HG02642 (cell line): ENCODE measurements around the gene SRRM1.
A peak's percentile ranks its signal among the peaks of the same experiment; 100 is the strongest.
"Not testable (repeated sequence)": the region's sequence is repeated elsewhere in the genome, so short reads cannot be mapped to it uniquely, and the experiment has no call there.

Source experiments
- ATAC-seq: cut with Tn5 transposase; IDR thresholded peaks from one replicate; pipeline ENCODE4 v1.9.1; 2021; ENCODE audit warnings: mild to moderate bottlenecking; ENCODE audit not compliant: unreplicated experiment, poor library complexity

Gene SRRM1

DNA sequence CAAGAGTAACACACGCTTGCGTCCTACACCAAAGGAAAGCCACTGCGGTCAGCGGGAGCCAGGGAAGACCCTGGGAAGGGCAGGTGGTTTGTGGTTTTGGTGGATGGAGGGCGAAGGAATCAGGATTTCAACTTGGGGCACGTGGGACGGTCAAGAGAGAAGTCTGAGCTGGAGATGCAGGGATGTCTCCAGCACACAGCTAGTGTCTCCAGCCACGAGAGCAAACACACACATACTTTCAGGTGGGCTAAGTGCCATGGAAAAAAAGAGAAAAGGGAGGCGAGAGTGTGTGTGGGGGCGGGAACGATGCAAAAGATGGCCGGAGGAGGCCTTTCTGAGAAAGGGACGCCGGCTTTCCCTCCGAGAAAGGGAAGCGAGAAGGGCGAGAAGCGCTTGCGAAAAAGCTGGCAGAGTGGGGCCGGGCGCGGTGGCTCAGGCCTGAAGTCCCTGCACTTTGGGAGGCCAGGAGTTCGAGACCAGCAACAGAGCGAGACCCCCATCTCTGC, 1.4 kb upstream of the SRRM1 start:
- no peak for ATAC-seq

DNA sequence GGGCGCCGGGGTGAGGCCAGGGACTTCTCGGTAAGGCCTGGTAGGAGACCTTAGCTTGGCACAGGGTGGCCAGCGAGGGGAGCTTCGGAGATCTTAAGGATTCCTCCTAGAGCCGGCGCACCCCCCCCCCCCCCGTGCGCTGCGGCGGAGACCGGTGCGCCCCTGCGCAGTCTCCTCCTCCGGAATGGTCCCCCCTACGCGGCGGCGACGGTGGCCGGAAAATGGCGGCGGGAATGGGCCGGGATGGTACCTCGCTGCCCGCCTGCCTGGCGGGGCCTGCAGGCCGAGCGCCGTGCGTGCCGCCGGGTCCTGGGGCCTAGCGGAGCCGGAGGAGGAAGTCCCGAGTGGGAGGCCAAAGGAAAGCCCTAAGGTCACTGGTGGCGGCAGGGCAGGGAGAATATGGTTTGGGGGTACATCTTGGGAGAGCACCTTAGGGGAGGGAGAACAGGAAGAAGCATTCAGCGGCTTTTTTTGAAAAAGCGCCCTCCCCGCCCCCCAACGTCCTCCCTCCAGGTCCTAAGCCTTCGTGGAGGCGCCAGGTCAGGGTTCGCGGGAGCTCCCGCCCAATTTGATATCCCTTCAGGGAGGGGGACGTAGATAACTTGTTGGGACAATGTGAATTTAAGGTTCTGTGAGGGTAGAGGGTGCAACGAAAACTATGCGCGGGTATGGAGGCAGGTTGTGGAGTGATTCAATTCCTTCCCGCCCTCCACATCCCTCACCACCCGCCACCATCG, 429 bp downstream of the SRRM1 start:
- peak; percentile 28 for ATAC-seq

DNA sequence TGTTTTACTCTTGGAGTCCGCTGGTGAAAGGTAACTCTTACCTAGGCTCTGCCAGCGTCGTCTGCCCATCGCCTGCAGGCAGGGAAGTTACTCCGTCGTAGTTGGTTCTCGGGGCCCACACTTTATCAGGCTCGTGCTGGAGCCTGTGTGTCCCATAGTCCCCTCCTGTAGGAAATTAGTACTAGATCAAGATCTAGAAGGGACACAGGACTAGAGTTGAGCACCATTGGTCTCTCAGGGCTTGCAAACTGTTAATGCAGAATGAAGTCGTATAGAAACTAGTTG, 940 bp downstream of the SRRM1 start:
- no peak for ATAC-seq

DNA sequence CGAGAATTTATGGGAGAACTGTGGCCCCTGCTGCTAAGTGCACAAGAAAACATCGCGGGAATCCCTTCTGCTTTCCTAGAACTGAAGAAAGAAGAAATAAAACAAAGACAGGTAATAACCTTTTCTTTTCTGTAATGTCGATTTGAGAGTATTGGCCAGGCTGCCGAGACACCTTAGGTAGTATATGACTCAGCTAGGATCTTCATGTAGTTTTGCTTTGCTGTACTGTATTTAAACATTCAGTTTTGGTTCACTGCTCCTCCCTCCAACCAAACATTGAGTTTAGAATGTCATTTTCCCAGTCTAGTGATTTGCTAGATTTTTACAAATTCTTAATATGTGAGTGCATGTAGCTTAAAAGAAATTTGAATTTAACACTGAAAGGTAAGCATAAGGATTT, 5.8 kb downstream of the SRRM1 start:
- no peak for ATAC-seq

DNA sequence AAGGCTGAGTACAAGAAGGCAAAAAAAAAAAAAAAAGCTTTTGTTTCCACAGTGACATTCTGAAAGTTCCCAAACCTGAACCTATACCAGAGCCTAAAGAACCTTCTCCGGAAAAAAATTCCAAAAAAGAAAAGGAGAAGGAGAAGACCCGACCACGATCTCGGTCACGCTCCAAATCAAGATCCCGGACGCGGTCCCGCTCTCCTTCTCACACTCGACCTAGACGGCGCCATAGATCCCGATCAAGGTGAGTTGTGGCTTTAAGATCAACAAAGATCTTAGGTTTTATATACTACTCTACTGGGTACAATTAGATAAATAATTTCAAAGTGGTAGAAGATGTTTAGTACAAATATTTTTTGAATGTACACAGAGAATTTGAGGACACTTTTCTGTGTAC, 9.3 kb downstream of the SRRM1 start:
- ATAC-seq = no peak

DNA sequence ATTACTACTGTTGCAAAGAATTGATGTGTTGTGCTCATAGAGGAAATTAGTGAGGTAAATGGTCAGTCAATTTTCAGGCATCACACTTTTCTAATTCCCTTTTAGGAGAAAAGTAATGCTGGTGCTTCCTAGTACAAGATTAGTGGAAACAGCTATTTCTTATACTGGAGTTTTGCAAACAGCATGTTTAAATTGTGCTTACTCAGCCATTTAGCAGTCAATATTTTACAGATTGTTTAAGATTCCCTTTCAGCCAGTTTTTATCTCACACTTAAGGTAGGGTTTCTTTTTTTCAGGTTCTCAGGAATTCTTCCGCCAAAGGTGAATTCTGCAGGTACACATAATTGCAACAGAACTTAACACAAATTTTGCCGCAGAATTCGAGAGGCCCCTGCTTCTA, 10.9 kb downstream of the SRRM1 start:
- no peak for ATAC-seq

DNA sequence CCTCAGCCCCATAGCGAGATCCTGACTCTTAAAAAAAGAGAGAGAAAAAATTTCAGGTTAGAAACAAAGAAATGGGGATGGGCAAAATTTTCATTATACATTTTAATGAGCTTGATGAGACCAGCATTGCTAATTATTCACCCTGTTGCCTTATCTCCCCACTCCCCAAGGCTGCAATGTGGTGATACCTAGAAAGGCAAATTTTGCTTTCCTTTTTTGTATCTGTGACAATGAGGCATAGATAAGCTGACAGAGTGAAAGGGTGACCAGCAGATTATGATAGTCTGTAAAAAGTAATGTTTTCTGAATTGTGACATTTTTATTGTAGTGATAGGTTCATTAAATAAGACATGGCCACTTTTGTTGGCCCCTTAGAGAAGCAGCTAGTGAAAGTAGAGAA, 12.9 kb downstream of the SRRM1 start:
- ATAC-seq = no peak

DNA sequence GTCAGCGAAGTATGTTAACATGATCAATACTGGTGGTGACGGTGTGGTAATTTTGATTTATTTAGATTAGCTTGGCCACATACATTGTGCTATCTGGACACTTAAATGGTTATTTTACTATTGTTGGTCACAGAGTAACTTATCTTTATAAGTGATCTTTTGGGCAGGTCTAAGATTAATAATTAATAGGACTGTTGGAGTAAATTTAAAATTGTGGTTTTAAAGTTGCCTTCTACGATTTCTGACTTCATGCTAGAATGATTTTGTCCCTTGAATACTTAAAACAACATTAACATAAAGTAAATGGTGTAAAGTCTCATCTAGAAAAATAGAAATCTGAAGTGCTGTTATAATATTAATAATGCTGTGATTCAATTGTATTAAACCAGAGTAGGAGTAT, 14.7 kb downstream of the SRRM1 start:
- ATAC-seq = no peak

DNA sequence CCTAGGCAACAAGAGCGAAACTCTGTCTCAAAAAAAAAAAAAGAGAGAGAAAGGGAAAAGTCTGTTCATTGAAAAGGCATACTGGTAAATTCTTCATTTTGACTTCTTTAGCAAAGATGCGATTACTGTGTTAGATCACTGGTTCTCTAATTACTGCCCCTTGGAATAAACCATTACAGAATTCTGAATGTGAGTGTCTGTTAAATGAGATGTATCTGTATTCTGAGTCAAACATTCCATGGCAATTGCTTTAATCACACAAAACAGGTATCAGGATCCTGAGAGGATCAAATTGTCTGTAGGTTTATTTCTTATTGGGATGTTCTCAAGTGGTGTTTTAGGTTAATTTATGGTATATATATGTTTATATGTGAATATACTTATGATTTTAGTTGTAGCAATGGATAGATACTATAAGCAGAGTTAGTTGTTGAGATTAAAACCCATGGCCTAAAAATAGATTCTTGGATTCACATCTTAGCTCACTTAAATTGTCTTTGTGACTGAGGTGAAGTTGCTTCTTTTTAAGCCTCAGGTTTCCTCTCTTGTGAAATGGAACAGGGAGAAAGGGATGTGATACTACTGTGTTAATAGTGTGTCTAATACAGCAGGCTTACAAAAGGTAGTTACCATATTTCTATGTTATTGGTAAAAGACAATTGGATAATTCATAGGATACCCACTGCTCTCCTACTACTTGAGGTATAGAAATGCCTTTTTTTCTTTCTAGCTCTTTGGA, 16.2 kb downstream of the SRRM1 start:
- ATAC-seq = no peak

DNA sequence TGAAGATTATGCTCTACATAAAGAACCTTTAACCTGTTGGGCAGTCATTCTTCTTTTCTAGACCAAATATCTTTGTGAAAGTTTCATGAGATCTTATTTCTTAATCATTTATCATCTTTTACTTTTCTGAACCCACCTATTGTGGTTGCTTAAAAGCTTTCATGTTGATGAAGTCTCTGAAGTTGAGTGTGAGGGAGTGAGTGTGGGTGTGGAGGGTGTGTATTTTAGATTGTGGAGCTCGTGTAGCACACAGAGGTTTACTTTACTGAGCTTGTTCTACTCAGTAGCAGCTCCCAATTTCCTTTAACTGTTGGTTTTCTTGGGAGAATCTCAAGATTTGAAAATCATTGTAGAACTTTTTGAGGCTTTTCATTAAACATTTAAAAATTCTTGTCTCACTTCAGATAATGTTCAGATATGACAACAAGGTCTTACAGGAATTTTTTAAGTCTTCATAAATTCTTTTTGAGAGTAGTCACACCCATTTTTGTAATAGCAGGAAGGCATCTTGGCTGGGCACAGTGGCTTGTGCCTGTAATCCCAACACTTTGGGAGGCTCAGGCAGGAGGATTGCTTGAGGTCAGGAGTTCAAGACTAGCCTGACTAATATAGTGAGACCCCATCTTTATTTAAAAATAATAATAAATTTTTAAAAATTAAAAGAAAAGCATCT, 17.0 kb downstream of the SRRM1 start:
- ATAC-seq = no peak

DNA sequence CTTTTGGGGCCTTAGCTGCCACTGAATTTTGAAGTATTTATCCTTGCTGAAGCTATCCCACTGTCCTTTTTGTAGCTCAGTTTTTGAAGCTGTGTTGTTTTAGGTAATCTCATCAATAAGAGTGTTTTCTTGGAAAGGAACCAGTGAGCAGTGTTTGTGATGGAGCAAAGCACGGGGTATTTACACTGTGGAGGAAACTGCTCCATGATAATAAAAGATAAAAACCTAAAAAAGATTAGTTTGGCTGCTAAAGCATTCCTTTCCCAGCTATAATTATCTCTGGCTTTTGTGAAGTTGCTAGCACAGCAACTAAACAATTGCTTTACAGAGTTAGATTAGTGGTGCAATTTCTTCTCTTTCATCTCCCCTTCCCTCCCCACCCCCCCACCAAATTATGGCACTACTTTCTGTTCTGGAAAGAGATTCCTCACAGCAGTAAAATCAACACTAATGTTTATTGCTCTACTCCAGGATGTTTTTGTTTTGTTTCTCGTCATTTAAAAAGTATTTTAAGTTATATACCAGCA, 21.5 kb downstream of the SRRM1 start:
- ATAC-seq = no peak

DNA sequence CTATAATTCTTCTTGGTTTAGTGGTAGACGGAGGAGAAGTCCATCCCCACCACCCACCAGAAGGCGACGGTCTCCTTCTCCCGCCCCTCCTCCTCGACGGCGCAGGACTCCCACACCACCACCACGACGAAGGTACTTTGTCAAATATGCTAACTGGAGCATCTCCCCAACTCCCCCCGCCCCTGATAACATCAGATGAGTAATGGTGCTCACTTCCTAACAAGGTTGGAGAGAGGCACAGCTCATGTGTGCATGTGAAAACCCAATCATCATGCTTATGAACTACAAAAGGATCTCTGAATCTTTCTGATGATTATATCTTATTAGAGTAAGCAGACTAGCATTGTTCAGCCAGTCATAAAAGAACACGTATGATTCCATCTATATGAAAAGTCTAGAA, 23.7 kb downstream of the SRRM1 start:
- no peak for ATAC-seq

DNA sequence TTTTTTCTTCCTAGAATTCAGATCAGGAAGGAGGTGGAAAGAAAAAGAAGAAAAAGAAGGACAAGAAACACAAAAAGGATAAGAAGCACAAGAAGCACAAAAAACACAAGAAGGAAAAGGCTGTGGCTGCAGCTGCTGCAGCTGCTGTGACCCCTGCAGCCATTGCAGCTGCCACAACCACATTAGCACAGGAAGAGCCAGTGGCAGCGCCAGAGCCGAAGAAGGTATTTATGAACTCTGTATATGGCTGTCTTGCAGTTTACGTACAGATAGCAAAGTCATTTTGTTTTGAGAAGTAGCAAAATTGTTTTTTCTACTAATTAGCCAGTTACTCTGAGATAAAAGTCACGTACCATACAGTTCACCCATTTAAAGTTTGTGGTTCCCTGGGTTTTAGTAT, 28.3 kb downstream of the SRRM1 start:
- not testable (repeated sequence) for ATAC-seq

DNA sequence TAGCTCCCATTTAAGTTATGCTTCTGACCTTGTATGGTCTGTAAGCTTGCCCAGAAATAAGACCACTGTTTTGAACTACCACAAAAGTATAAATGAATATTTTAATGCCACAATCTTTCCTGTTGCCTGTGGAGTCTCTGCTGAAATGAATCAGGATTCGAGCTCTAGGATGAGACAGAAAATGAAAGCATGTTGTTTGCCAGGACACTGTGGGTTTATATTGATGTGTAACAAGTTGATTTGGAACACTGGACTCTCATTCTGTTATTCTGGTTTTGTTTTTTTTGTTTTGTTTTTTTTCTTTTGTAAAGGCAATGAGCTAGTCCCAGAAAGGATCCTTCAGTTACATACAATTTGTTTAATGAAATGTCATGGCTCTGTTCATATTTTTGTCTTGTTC, 29.6 kb downstream of the SRRM1 start:
- ATAC-seq = not testable (repeated sequence)

DNA sequence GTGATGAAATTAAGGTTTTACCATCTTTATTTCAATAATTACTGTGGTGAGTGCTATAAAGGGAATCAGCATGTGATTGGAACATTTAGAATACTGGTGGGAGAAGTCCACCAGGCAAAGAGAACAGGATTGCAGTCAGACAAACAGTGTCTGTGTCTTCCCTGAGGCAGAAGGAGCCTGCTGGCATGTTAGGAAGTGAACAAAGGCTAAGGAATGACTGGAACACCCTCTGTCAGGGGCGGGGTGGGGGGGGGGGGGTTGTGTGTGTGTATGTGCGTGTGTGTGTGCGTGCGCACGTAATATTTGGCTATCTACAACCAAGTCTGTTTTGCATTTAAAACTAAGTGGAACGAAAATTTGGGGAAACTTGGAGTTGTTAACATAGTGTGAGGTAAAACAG, 30.2 kb downstream of the SRRM1 start:
- no peak for ATAC-seq

DNA sequence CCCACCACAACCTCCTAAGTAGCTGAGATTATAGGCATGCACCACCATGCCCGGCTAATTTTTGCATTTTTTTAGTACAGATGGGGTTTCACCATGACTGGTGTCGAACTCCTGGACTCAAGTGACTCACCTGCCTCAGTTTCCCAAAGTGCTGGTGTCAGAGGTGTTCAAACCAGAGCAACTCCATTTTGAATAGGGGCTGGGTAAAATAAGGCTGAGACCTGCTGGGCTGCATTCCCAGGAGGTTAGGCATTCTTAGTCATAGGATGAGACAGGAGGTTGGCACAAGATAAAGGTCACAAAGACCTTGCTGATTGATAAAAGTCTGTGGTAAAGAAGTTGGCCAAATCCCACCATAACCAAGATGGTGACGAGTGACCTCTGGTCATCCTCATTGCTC, 35.3 kb downstream of the SRRM1 start:
- ATAC-seq = not testable (repeated sequence)

DNA sequence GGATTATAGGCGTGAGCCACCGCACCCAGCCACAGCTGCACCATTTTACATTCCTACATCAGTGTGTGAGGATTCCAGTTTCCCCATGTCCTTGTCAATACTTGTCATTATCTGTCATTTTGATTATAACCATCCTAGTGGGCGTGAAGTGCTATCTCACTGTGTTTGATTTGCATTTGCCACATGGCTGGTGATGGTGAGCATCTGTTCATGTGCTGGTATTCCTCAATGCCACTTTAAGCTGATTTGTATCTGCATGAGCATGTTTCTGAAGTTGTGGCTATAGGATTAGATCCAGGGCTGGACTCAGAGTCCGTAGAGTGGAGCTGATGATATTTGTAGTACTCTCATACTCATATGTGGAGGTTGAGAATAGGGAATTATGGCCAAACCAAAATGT, 36.6 kb downstream of the SRRM1 start:
- ATAC-seq = no peak

DNA sequence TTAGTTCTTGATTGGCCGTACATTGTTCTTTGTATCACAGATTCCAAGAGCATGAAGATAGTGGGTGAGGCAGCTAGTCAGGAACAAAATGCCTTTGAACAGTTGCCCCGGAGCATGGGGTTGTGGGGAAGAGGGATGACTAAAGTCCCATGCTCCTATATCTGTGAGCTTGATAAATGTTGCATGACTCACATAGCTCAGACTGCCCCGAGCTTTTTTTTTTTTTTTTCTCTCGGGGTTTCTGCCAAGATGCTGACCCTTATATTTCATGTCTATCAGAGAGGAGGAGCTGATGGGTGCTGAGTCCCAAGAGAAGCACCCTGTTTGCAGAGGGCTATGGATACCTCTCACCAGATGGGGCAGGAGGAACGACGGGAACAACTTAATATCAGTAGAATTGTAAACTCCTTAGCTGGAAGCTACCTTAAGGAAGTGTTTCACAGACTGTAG, 40.6 kb downstream of the SRRM1 start:
- no peak for ATAC-seq

DNA sequence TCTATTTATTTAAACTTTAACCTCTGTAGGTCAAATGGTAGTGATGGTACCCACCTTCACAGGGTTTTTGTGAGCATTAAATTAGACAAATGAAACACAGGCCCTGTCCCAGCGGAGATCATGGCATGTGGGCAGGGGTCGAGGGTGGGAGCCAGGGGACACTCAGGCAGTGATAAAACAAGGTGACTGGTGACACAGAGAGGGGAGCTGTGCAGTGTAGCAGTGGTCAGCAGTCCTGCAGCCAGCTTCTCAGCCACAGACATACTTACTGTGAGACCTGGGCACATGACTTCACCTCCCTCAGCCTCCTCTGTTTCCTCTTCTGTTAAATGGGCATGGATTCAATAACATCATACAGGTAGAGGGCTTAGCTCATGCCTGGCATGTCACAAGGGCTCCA, 44.9 kb downstream of the SRRM1 start:
- ATAC-seq = no peak

DNA sequence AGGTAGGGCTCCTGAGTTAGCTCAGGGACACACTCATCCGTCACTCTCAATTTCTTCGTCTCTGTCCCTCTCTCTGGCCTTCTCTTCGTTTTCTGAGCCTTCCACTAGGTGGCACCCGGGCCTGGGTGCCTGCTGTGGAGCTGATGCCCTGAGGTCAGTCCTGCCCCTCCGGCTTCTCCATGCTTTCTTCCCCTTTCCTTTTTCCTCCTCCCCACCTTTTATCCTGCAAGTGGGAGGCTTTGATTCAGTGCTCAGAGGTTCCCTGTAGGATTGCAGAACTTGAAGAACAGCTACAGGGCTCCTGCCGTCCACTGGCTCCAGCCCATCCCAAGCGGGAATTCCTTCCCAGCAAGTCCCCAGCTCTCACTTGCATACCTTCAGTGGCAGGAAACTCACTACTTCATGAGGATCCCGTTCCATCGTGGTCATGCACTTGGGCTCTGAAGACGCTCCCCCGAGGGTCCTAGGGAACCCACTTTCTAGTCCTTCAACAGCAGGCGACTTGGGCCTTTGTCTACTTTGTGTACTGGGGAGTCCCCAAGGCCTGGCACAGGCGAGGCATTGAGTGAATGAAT, 45.6 kb downstream of the SRRM1 start:
- no peak for ATAC-seq

DNA sequence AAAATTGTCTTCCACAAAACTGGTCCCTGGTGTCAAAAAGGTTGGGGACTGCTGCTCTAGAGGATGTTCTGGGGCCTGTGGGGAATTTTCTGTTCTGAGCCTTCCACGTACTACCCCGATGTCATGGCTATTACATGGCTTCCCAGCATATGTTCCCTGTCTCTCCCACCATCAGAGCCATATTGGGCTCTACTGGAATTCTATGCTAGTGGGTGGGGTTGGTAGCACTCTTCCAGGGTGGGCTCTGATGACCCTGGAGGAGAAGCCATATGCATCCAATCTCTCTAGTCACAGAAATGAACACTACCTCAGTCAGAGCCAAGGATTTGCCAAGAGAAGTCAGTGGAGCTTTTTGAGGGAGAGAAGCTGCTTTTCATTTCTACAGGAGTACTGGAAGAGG, 47.9 kb downstream of the SRRM1 start:
- ATAC-seq = no peak
